Fibroblast of peridontal ligament (primary cell): Measurements from ENCODE around the gene PDE4B.

Experiments
- DNase-seq: peaks from one replicate; pipeline ENCODE4 v3.0.0-alpha.2; 2010; ENCODE audit errors: extremely low read depth

PDE4B gene

DNA sequence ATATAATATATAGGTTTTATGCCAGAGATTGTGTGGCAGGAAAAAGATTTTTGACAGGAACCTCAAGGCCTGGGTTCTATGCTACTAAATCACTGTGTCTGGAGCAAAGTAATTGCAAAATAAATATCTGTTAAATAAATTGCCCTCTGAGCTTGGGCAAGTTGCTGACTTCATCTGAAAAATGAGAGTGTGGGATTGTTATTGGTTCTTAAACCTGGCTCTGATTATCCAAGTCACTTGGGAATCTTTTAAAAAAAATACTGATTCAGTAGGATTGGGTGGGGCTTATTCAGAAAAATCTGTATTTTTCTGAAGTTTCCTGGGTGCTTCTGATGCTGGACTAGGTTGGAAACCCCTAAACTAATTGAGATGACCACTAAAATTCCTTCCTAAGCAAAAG is 567.1 kb downstream of the PDE4B start:
- peak; percentile 80 for DNase-seq

DNA sequence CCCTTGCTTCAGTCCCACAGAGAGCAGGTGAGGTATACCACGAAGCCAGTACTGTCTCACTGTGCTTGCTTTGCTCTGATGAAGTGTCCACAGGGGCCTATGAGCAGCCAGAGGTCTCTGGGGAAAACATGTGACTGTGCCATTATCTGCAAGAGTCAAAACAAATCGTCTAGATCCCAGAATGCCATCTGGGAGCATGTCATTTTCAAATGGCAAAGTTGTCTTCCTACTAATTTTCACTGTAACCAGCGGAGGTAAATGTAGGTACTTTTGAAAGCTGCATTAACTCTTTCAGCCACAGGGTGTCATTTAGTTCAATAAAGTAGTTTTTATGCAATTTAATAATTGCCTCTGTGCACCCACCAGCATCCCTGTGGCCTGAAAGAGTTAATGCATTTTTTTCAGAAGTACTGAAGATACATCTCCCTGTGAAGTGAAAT is 567.6 kb downstream of the PDE4B start:
- DNase-seq: no peak

DNA sequence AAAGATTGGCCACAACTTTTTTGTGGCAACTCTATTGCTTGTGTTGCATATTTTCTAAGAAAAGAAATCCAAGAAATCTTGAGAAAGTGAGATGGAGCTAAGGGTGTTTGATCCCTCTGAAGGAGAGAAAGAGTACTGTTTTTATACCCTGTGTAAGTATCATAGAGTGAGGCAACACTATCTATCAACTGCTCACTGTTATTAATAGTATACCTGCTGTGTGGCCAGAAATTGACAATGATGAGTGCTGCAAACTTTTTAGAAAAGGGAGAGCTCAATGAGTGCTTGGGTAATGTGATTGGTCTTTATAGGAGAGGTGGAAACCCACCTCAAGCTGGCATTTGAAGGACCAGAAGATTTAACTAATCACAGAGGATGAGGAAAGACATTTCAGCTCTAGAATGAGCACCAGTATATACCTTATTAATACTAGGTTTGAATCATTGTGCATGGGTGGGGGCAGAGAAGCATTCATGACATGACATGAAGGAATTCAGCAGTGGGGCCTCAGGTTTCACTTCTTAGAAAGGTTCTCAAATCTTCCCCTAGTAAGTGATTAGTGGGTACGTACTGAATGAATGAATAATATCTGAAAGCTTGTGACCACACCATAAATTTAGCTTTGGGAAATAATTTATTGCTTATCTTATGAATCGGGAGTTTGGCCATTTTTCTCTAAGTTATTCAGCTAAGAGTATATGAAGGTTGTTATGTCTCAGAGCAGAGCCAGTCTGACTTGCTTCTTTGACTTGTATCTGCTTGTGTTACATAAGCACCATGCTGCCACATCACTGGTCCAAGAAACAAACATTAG is 572.1 kb downstream of the PDE4B start:
- DNase-seq: no peak

DNA sequence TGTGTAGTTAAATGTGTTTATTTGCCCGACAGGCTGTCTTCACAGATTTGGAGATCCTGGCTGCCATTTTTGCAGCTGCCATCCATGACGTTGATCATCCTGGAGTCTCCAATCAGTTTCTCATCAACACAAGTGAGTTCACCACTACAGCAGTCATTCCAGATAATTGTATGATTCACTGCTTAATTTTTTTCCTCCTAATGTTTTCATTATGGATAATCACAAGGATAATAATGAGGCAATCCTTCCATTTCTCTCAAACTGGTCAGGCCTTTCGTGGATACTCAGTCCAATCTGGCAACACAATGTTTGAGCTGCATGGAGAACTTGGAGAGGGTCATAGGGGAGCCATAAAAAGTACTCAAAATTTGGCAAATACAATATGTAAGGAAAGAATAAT is 572.9 kb downstream of the PDE4B start:
- DNase-seq: no peak

DNA sequence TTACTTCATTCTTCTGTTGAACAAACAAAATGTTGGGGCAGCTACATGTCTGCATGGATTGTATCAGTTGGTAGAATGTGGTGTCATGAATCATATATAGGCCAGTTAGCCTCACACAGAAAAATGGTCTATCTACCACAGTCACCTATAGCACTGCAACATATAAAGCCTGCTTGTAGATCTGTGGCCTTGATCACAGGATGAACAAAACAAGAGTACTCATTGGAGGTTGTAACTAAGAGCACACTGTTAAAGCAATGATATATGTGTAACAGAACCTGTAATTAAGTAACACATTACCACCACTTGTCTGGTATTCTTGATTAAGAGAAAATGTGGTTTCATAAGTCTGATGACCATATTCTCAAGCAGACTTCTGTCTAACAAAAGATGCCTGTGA is 573.9 kb downstream of the PDE4B start:
- no peak for DNase-seq

DNA sequence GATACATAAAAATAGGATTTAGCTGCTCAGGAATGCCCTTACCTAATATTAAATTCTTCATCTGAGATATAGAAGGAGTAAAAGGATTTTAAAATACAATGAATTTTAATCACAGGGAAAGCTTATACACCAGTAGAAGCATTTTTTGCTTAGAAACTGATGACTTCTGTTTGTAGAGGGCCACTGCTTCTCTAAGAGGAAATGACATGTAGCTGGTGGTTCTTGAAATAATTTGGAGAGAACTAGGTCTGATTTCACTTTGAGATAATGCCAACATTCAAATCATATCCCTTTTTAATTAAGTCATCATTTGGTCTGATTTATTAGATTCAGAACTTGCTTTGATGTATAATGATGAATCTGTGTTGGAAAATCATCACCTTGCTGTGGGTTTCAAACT is 574.7 kb downstream of the PDE4B start:
- DNase-seq: no peak

DNA sequence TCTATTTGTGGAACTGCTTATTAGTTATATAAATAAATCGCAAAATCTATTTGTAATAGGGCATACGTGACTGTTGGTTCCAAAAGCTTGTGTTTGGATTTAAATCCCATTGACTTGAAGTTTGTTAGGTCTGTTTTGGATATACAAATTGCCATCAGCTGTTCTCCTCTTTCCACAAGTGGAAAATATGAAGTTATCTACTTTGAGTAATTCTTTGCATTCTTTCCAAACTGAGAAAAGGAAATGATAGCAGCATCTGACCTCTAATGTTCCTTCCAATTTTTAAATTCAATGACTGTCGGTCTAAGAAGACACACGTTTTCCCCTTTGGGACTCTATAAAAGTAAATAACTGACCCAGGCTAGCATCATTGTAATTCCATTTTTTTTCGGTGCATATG is 575.6 kb downstream of the PDE4B start:
- DNase-seq: peak; percentile 65

DNA sequence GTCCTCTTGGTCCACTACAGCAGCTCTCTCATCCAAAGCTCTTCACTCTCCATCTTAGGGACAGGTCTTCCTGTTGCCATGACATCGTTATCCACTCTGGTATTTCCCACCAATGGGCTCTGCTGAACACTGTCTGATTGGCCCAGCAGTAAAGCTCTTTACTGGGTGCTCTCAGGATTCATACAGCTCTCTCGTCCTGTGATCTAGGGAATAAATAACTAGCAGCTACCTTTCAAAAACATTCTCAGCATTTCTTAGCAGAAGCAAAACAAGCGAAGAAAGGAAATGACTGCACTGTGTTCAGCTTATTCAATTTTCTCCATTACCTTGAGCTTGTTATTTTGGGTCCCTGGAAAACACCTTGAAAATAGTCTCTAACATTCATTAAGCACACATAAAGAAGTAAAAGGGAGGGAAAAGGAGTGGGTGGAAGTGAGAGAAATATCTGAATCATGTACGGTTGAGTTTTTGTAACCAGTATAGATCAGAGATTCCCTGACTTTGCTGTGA is 577.8 kb downstream of the PDE4B start:
- DNase-seq: no peak

DNA sequence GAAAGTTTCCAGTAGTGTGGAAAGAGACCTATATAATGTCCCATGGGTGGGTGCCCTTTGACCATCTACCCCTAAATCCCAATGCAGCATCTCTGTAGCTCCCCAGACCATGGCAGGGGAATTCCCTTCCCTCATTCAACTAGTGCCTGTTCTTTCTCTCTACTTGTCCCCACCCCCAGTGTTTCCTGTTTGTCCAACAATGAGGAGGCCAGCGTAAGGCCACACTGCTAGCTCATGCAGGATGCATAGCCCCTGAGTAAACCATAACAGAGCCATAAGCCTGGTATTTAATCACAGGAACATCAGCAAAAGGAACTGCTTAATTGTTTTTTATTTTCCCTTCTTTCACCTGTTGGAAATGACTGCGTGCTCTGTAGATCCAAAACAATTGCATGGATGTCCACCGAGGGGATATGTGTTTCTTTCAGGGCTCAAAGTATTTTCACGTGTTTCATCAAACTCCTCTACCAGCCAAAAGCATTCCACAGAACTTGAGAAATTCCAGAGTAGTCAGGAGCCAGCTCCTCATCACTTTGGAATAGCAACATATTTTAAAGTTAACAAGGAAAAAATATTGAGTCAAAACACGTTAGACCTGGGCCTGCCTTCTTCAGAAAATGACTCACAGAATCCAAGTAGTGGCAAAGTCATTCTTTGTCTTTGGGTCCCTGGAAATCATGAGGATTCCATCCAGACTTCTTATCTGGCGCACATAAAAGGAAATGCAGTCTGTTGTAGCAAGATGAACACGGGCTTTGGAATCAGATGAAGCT is 578.7 kb downstream of the PDE4B start:
- peak; percentile 60 for DNase-seq

DNA sequence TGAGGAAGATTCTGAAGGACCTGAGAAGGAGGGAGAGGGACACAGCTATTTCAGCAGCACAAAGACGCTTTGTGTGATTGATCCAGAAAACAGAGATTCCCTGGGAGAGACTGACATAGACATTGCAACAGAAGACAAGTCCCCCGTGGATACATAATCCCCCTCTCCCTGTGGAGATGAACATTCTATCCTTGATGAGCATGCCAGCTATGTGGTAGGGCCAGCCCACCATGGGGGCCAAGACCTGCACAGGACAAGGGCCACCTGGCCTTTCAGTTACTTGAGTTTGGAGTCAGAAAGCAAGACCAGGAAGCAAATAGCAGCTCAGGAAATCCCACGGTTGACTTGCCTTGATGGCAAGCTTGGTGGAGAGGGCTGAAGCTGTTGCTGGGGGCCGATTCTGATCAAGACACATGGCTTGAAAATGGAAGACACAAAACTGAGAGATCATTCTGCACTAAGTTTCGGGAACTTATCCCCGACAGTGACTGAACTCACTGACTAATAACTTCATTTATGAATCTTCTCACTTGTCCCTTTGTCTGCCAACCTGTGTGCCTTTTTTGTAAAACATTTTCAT is 579.9 kb downstream of the PDE4B start:
- no peak for DNase-seq

DNA sequence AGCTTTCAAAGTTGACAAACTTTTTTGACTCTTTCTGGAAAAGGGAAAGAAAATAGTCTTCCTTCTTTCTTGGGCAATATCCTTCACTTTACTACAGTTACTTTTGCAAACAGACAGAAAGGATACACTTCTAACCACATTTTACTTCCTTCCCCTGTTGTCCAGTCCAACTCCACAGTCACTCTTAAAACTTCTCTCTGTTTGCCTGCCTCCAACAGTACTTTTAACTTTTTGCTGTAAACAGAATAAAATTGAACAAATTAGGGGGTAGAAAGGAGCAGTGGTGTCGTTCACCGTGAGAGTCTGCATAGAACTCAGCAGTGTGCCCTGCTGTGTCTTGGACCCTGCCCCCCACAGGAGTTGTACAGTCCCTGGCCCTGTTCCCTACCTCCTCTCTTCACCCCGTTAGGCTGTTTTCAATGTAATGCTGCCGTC is 580.5 kb downstream of the PDE4B start:
- DNase-seq: no peak

DNA sequence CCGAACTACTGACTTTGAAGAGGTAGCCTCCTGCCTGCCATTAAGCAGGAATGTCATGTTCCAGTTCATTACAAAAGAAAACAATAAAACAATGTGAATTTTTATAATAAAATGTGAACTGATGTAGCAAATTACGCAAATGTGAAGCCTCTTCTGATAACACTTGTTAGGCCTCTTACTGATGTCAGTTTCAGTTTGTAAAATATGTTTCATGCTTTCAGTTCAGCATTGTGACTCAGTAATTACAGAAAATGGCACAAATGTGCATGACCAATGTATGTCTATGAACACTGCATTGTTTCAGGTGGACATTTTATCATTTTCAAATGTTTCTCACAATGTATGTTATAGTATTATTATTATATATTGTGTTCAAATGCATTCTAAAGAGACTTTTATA is 581.5 kb downstream of the PDE4B start:
- DNase-seq: peak; percentile 37

DNA sequence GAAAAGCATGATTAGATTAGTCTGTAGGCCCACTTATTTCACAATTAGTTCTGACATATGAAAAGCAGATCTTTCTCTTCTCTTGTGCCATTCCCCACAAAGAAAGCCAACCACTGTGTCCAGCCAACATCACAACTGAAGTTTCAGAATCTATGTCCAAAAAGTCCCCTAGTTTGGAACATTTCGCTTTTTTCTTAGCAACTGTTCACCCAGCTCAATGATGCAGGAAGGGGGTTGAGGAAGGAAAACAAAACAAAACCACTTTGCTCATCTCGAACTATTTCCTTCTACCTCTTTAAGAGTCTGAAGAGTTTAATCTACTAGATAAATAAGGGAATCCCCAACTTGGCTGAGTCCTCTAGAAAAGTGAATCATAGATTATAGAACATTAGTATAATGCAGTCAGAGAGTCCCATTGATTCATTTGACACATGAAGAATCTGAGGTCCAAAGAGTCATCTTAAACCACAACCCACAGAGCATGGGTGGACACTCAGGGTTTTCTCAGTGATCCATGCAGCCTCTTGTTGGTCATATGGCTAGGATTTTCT is 581.9 kb downstream of the PDE4B start:
- DNase-seq: peak; percentile 95

DNA sequence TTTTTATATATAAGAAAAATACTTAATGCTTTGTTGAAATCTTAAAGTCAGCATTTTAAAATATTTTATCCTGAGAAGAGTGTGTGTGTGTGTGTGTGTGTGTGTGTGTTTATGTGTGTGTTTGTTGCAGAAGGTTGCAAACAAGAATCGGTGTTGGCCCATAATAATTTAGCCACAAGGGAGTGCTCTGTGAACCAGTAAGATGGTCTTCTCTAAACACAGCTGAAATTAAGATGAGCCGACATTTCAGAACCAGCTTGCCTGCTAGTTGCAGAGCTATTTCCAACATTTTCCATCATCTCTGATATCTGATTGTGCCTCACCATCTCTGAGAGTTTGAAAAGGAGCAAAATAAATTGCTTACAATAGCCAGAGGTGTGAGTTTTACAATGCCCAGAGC is 582.4 kb downstream of the PDE4B start:
- DNase-seq: peak; percentile 85

DNA sequence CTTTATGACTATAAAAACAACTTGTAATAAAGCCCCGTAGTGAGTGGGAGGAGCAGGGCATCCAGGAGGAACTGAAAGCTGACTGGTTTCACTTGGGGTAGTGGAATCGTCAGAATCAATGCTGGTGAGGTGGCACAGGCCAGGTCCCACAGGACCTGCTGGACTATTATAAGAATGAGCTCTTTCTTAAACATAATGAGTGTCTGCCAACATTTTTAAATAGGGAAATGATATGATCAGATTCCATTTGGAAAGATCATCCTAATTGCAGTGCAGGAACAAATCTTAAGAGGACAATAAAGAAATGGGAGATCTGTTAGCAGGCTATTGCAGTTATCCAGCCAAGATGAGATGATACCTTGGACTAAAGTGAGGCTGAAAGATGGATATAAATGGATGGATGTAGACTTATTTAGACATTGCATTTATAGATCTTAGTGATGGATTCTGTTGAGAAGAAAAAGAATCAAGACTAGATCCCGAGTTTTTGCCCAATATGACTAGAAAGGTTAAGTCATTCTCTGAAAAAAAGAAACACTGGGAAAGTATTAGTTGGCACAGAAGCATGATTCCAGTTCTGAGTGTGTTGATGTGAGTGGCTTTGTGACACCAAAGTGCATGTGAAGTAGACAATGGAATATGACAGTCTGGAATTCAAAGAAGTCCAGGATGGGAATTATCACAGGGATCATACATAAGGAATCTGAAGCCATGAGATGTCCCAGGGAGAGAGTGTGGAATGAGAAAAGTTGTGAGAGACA is 587.9 kb downstream of the PDE4B start:
- peak; percentile 83 for DNase-seq

DNA sequence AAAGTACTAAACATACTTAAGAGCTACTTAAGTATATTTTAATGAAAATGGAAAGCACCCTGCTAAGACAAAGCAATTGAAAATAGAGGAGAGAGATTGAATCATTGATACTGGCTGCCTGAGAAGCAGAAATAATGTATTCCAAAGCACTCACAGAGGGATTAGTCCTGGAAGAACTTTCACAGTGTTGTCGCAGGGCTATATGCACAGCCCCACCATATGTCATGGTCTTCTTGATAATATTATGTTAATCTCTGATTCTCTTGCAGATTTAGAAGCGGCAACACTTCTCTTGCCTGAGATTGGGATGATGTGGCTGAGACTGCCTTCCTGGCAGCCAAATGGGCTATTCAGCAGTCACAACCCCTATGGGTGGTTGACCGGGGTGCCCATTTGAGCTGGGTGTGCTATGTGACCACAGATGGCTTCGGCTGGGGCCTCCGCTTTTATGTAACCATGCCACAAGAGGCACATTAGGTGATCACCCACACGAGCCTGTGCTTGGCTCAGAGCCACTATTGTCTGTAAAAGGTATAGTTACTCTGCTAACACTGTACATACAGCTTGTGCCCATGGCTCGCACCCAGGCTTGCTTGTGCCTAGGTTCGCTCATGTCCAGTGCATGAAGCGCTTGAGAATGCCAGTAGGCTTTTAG is 589.1 kb downstream of the PDE4B start:
- DNase-seq: no peak

DNA sequence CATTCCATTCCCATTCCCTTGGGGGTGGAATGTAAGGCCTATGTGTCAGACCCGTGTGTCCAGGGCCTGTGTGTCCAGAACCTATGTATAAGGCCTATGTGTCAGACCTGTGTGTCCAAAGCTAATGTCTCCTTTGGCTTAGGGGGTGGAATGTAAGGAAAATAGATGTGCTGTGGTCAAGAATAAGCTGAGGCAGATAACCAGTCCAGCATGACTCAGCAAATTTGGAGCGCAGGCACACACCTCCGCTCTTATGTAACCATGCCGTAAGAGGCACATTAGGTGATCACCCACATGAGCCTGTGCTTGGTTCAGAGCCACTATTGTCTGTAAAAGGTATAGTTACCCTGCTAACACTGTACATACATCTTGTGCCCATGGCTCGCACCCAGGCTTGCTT is 590.5 kb downstream of the PDE4B start:
- no peak for DNase-seq

DNA sequence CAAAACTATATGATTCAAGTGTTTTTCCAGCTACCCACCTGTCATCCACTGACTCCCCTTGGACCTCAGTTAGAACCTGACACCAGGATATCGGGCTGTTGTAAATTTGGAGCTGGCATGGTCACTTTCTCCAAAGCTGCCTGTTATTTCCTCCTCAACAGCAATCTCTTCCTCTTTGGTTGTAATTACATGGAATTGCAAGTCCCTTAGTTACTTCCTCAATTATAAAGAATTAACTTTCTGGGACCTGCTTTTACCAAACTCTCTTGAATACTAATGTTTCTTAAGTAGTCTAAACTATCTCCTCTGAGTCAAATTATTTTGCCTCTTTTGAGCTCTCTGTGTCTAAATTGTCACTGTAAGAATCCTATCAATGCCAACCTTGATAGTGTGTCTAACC is 590.9 kb downstream of the PDE4B start:
- no peak for DNase-seq

DNA sequence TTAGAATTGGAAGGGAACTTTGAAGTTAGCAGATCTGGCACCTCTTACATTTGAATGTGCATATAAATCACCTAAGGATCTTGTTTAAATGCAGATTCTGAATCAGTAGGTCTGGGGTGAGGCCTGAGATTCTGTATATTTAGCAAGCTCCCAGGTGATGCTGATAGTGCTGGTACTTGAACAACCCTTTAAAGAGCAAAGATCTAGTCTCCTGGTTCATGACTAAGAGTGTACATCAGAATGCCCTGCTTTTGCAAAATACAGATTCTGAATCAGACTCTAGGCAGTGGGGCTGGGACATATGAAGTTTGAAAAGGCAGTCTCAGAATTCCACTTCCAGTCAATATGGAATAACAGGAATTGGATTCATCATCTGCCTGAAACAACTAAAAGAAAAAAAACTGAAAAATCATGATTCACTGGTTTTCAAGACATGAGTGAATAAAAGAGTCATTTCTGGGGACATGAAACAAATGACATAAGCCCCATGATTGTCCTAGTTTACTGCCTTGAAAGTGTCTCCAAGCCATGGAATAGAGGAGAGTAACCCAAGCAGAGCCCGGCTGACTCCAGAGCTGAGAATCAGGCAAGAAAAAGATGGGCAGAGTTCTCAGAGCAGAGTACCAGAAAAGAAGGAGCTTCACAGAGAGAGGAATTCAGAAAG is 591.7 kb downstream of the PDE4B start:
- no peak for DNase-seq

DNA sequence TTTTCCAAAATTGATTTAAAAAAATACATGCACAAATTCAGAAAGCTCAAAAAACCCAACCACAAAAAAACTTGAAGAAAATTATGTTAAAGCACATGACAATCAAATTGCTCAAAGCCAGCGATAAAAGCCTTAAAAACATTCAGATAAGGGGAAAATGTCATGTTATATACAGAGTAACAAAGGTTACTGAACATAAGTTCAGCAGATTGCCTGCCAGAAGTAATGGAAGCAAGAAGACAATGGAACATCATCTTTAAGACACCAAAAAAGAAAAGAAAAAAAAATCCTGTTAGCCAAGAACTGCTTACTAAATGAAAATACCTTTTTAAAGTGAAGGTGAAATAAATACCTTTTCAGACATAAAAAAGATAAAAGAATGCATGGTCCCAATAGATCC is 594.0 kb downstream of the PDE4B start:
- DNase-seq: no peak
